C4-2B (cell line): ENCODE measurements around the gene MUTYH.

ENCODE experiments used
- CTCF ChIP-seq: fragments of 450-650 bp; conservative IDR thresholded peaks from 2 replicates; pipeline ENCODE4 v1.5.1; 2017; ENCODE audit warnings: mild to moderate bottlenecking
- ZFX ChIP-seq: fragments of 450-650 bp; IDR thresholded peaks from 2 replicates; pipeline ENCODE4 v1.6.1; 2017

- TF ChIP-seq CTCF (no peak), ZFX (no peak)
Measured at GRCh38 chr1:45351508-45351907, 11.3 kb upstream of the MUTYH start.
